Hematopoietic multipotent progenitor cell (in vitro differentiated cells): ENCODE measurements around the gene BEGAIN. TPM values are rescaled to one million over a fixed set of nuclear protein-coding genes. Genes with fewer than 3 reads are reported as not detected.

Source experiments
- DNase-seq, 3 donors: peaks; one replicate each; pipeline ENCODE4 v3.0.0-alpha.2; 2011 to 2015; ENCODE audit warnings: low read depth in 2 of 3, low spot score in 2 of 3
- total RNA-seq: library from RNA; depleted of rRNA; stranded (reverse); fragments of >200 nt; gene quantifications from one replicate; pipeline ENCODE4 v1.2.3, GENCODE V29; 2012

The BEGAIN gene
- total RNA-seq, 1 donor, result 0.81 TPM

GRCh38 chr14:100583245-100583644, 4.0 kb downstream of the BEGAIN start:
- no peak for DNase-seq

- no peak for DNase-seq
These were observed 4.6 kb downstream of the BEGAIN start for GRCh38 chr14:100582496-100583165.

GRCh38 chr14:100581228-100582145, 5.7 kb downstream of the BEGAIN start:
- DNase-seq, result no peak

GRCh38 chr14:100580316-100581227, 6.6 kb downstream of the BEGAIN start:
- DNase-seq, result no peak

- DNase-seq, result no peak
These were observed 8.7 kb downstream of the BEGAIN start for GRCh38 chr14:100578552-100578951.

GRCh38 chr14:100577986-100578431, 9.2 kb downstream of the BEGAIN start:
- DNase-seq, result no peak

GRCh38 chr14:100577321-100577985, 9.8 kb downstream of the BEGAIN start:
- no peak for DNase-seq

- DNase-seq, result no peak
These were observed 10.8 kb downstream of the BEGAIN start for GRCh38 chr14:100576091-100577085.

- no peak for DNase-seq
These were observed 11.8 kb downstream of the BEGAIN start for GRCh38 chr14:100575266-100575995.

- no peak for DNase-seq
These were observed 12.6 kb downstream of the BEGAIN start for GRCh38 chr14:100574642-100575031.

- DNase-seq, result no peak
These were observed 13.2 kb downstream of the BEGAIN start for GRCh38 chr14:100573757-100574641.

GRCh38 chr14:100573002-100573756, 14.0 kb downstream of the BEGAIN start:
- no peak for DNase-seq

- no peak for DNase-seq
These were observed 14.7 kb downstream of the BEGAIN start for GRCh38 chr14:100572543-100572942.

GRCh38 chr14:100571837-100572236, 15.4 kb downstream of the BEGAIN start:
- no peak for DNase-seq

GRCh38 chr14:100570726-100571454, 16.3 kb downstream of the BEGAIN start:
- DNase-seq, result no peak

GRCh38 chr14:100569734-100570286, 17.4 kb downstream of the BEGAIN start:
- DNase-seq, result no peak
